Right renal cortex interstitium (tissue), 3 donors: ENCODE data around the gene TSGA10IP. TPM values are rescaled to one million over a fixed set of nuclear protein-coding genes. Genes with fewer than 3 reads are reported as not detected.

Source experiments
- DNase-seq, 3 donors: peaks; one replicate each; pipeline ENCODE4 v3.0.0-alpha.2; 2013; ENCODE audit warnings: low read depth in 3 of 3, low spot score in 2 of 3
- polyA plus RNA-seq, 3 donors: library from polyadenylated mRNA; unstranded; fragments of 120-200 nt; gene quantifications; one replicate each; pipeline ENCODE4 v1.2.1, GENCODE V29; 2013; ENCODE audit not compliant: insufficient read length in 3 of 3

TSGA10IP gene
- polyA plus RNA-seq, 3 donors, result not detected

DNA sequence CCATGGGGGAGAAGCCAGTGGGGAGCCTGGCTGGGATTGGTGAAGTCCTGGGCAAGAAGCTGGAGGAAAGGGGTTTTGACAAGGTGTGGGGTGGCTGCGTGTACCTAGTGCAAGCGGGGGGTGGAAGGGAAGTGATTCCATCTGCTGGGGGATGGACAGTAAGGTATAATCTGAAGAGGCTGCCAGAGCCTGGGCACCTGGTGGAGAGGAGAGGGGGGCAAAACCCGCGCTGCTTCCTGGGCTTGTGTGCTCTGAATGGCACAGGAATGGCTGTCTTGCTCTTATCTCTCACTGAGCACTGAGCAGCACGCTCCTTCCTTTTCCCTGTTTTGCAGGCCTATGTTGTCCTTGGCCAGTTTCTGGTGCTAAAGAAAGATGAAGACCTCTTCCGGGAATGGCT is 58.0 kb downstream of the TSGA10IP start:
- DNase-seq, result no peak

- no peak for DNase-seq
Observed at GRCh38 chr11:66004186-66004585, 58.9 kb downstream of the TSGA10IP start.

GRCh38 chr11:66006134-66006890 is 61.0 kb downstream of the TSGA10IP start:
- no peak for DNase-seq

GRCh38 chr11:66006891-66007176 is 61.6 kb downstream of the TSGA10IP start:
- DNase-seq, result no peak

DNA sequence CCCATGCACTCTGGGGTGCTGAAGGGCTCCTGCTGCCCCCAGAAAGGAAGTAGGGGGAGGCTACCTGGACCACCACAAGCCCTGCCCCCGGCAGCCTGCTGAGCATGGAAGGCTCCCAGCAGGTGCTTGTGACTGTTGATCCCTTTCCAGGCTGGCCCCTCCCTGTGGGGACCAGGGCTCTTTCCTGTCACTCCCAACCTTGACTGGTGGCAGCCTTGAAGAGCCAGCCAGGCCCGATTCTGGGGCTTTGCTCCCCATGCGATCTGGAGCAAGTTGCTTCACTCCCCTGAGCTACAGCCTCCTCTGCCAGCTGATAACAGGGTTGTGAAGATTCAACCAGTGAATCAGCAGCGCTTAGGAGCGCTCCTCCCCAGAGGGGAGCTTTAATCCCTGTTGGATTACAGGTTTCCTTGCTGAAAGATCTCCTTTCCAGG is 61.9 kb downstream of the TSGA10IP start:
- DNase-seq, result no peak

GRCh38 chr11:66008095-66008467 is 62.8 kb downstream of the TSGA10IP start:
- no peak for DNase-seq

DNA sequence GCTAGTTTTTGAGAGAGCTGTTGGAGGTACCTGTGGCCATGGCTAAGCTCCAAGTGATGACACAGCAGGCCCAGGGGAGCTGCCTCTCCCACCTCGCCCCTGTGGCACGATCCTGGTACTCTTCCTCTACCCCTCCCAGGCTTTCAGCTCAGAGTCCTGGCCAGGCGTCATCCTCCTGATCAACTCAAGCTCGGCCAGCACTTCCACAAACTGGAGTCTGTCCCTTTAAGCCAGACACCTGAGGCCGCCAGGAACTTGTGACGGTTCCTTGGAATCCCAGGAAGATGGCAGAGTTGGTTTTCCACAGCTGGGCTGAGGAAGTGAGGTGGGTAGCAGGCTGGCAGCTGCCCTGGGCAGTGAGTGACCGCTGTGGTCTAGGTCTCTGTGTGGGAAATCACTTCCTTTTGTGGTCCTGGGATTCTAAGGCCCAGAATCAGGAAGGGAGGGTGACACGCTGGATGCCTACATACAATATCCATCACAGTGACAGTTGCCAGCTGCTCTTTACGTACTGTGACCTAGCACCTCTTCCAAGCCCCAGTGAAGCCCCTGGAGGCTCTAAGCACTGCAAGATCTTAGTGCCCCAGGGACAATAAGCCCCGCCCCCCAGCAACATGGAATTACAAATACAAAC is 63.3 kb downstream of the TSGA10IP start:
- DNase-seq, result no peak

Other genes with a start within 250 kb of the TSGA10IP start
- 10 to 100 TPM; 64.9 to 72.9 (median 69.0) TPM for gene KAT5, start 233.2 kb upstream of the TSGA10IP start, polyA plus RNA-seq
- gene RNASEH2C, start 224.7 kb upstream of the TSGA10IP start, polyA plus RNA-seq, result 10 to 100 TPM; 28.3 to 39.1 (median 35.1) TPM
- gene AP5B1, start 164.5 kb upstream of the TSGA10IP start, polyA plus RNA-seq, result 1 to 10 TPM; 5.3 to 6.3 (median 5.5) TPM
- gene OVOL1, start 158.4 kb upstream of the TSGA10IP start, polyA plus RNA-seq, result 10 to 100 TPM in 2 of 3 donors, 1 to 10 TPM in 1; 9.3 to 12.8 (median 12.6) TPM
- 1 to 10 TPM; 1.3 to 2.7 (median 1.6) TPM for gene SNX32, start 111.5 kb upstream of the TSGA10IP start, polyA plus RNA-seq
- gene CFL1, start 87.3 kb upstream of the TSGA10IP start, polyA plus RNA-seq, result 100 to 1,000 TPM; 744 to 846 (median 760) TPM
- gene MUS81, start 85.0 kb upstream of the TSGA10IP start, polyA plus RNA-seq, result 10 to 100 TPM; 43.5 to 50.8 (median 48.1) TPM
- 10 to 100 TPM; 95.8 to 98.0 (median 96.3) TPM for gene EFEMP2, start 72.7 kb upstream of the TSGA10IP start, polyA plus RNA-seq
- 1 to 10 TPM; 1.0 to 1.2 (median 1.2) TPM for gene CTSW, start 65.6 kb upstream of the TSGA10IP start, polyA plus RNA-seq
- gene FIBP, start 57.0 kb upstream of the TSGA10IP start, polyA plus RNA-seq, result 10 to 100 TPM; 90.0 to 97.3 (median 94.2) TPM
- gene CCDC85B, start 54.8 kb upstream of the TSGA10IP start, polyA plus RNA-seq, result 1 to 10 TPM; 6.7 to 8.3 (median 8.0) TPM
- under 1 TPM in 1 of 3 donors, not detected in 2; 0.11 TPM for gene FOSL1, start 45.1 kb upstream of the TSGA10IP start, polyA plus RNA-seq
- gene C11orf68, start 26.4 kb upstream of the TSGA10IP start, polyA plus RNA-seq, result 10 to 100 TPM; 33.8 to 38.1 (median 36.0) TPM
- 10 to 100 TPM; 65.8 to 84.6 (median 75.8) TPM for gene DRAP1, start 26.1 kb upstream of the TSGA10IP start, polyA plus RNA-seq
- gene SART1, start 16.3 kb downstream of the TSGA10IP start, polyA plus RNA-seq, result 10 to 100 TPM; 42.9 to 43.7 (median 43.2) TPM
- gene EIF1AD, start 56.7 kb downstream of the TSGA10IP start, polyA plus RNA-seq, result 10 to 100 TPM; 25.8 to 31.3 (median 29.9) TPM
- 100 to 1,000 TPM; 263 to 275 (median 271) TPM for gene BANF1, start 57.0 kb downstream of the TSGA10IP start, polyA plus RNA-seq
- not detected for gene CST6, start 66.5 kb downstream of the TSGA10IP start, polyA plus RNA-seq
- gene CATSPER1, start 81.0 kb downstream of the TSGA10IP start, polyA plus RNA-seq, result not detected
- gene GAL3ST3, start 103.7 kb downstream of the TSGA10IP start, polyA plus RNA-seq, result 1 to 10 TPM; 4.0 to 4.6 (median 4.0) TPM
- gene SF3B2, start 106.9 kb downstream of the TSGA10IP start, polyA plus RNA-seq, result 100 to 1,000 TPM; 255 to 281 (median 256) TPM
- 10 to 100 TPM; 44.0 to 50.8 (median 45.6) TPM for gene PACS1, start 124.8 kb downstream of the TSGA10IP start, polyA plus RNA-seq